Ectodermal cell (in vitro differentiated cells): ENCODE data around the gene ZNF593OS.

ENCODE experiments used
- H3K27ac ChIP-seq: 2 replicates; pipeline ENCODE4 v1.7.0; 2013; ENCODE audit warnings: mild to moderate bottlenecking, low read depth, low read length; ENCODE audit not compliant: insufficient read depth, poor library complexity, severe bottlenecking
- H3K27me3 ChIP-seq: 2 replicates; pipeline ENCODE4 v1.7.0; 2013; ENCODE audit warnings: mild to moderate bottlenecking, low read length; ENCODE audit not compliant: insufficient read depth, control insufficient read depth, poor library complexity, severe bottlenecking
- H3K36me3 ChIP-seq: one replicate; pipeline ENCODE4 v1.7.0; 2013; ENCODE audit warnings: low read length; ENCODE audit not compliant: control insufficient read depth, insufficient read depth
- H3K4me1 ChIP-seq: one replicate; pipeline ENCODE4 v1.7.0; 2013; ENCODE audit warnings: low read length; ENCODE audit not compliant: control insufficient read depth, insufficient read depth
- H3K4me3 ChIP-seq: 2 replicates; pipeline ENCODE4 v1.7.0; 2013; ENCODE audit warnings: low read depth, low read length, control low read depth; ENCODE audit not compliant: insufficient read depth
- H3K9me3 ChIP-seq: 2 replicates; pipeline ENCODE4 v1.7.0; 2013; ENCODE audit warnings: mild to moderate bottlenecking, low read length, moderate library complexity; ENCODE audit not compliant: control insufficient read depth
- WGBS, 2 experiments: methylation state at CpG; one replicate each; pipeline ENCODE4 v1.1.7; 2013; ENCODE audit warnings: missing lambda C conversion rate in 2 of 2; 5-methylcytosine and 5-hydroxymethylcytosine counted together

Gene ZNF593OS

DNA sequence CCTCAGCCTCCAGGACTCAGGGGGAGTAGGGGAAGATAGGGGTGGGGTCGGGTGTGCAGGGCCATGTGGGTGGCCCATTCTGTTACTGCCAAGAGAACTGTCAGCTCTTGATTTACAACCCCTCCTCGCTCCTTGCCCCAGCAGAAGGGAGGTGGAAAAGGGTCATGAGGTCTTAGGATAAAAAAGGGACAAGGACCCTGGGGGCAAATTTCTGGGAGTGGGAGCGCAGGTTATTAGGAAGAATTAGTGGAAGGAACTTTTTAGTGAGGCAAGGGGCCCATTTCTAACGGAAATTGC, 11.9 kb downstream of the ZNF593OS start:
- Histone ChIP-seq H3K4me3 (no peak overlapping the region), H3K36me3 (no peaks in the 10 kb centered on the region), H3K27me3 (peaks cover 85% of the 10 kb centered on the region), H3K9me3 (no peaks in the 10 kb centered on the region), H3K27ac (no peak overlapping the region), H3K4me1 (peaks cover 53% of the 10 kb centered on the region)
- 65 to 66% methylated on average over 4 of the region's 4 CpGs for WGBS, 2 experiments

DNA sequence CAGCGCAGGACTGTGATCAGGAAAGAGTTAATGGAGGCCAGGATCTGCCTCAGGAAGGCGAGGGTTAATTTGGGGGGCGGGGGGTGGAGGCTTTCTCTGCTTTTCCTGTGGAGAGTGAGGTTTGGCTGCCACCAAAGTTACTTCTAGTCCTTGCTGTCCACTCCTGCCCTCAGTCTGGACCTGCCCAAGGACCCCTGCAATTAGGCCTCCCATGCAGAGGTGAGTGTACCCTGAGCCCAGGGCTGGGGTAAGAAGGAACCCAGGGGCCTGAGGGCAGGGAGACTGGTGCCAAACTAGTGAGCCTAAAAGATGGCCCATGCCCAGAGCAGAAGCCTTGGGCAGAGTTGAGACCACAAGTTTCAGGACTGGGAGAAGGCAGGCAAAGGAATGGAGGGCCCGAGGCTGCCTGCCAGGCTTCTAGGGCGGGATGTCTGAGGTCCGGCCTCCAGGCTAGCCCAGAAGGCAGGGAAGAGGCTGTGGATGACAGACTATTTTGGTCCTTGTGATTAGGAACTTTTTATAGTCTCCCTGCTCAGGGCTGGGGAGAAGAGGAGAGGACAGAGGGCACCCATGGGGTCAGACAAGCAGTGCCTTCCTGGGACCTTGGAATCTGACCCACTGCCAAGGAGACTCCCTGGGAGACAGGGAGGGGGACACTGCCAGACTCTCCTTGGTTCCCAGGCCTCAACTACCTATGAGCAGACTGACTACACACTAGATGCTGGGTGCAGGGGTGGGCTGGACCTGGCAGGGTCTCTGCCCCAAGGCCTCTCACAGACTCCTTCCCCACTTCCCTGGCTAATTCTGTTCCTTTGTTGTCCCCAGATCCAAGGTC, 12.5 kb downstream of the ZNF593OS start, which contains the start of gene FAM110D:
Gene FAM110D (plus strand): TSS at position 172 of the 835 bp plus-strand sequence. CDS start 2,213 bp downstream, outside the sequence.
- Histone ChIP-seq H3K9me3 (no peaks in the 10 kb centered on the region), H3K4me1 (peaks cover 51% of the 10 kb centered on the region), H3K4me3 (no peak within 1 kb of the TSS), H3K36me3 (no peaks in the 10 kb centered on the region), H3K27ac (no peak within 1 kb of the TSS), H3K27me3 (peaks cover 81% of the 10 kb centered on the region)
- WGBS, 2 experiments: 29 to 31% methylated on average over 6 of the region's 6 CpGs

DNA sequence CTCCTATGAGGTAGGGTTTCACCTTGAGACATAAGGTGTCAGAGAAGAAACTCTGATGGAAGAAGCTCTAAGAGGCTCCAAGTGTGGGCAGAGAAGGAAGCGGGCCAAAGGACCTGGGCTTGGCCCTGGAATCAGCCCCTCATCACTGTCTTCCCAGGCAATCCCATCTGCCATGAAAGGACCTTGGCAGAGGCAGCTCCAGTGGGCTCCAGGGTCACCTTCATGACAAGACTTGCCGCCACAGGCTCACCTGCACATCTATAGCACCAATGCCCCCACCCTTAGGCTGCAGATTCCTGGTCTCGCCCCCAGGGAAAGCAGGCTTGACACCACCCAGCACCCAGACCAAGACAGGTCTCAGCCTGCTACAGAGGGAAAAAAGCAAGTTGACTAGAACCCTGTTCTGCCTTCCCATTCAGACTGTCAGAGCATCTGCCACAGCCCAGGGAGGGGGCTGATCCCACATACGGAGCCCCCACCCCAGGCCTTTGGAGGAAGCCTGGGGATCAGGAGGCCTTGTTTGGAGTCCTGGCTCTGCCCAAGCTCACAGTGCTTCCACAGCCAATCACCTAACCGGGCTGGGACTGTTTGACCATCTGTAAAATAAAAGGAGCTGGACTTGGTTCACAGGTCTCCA, 13.2 kb downstream of the ZNF593OS start:
- Histone ChIP-seq H3K27ac (no peak overlapping the region), H3K4me1 (peaks cover 51% of the 10 kb centered on the region), H3K4me3 (no peak overlapping the region), H3K9me3 (no peaks in the 10 kb centered on the region), H3K27me3 (peaks cover 76% of the 10 kb centered on the region), H3K36me3 (no peaks in the 10 kb centered on the region)
- WGBS, 2 experiments: 70 to 71% methylated on average over 5 of the region's 5 CpGs

DNA sequence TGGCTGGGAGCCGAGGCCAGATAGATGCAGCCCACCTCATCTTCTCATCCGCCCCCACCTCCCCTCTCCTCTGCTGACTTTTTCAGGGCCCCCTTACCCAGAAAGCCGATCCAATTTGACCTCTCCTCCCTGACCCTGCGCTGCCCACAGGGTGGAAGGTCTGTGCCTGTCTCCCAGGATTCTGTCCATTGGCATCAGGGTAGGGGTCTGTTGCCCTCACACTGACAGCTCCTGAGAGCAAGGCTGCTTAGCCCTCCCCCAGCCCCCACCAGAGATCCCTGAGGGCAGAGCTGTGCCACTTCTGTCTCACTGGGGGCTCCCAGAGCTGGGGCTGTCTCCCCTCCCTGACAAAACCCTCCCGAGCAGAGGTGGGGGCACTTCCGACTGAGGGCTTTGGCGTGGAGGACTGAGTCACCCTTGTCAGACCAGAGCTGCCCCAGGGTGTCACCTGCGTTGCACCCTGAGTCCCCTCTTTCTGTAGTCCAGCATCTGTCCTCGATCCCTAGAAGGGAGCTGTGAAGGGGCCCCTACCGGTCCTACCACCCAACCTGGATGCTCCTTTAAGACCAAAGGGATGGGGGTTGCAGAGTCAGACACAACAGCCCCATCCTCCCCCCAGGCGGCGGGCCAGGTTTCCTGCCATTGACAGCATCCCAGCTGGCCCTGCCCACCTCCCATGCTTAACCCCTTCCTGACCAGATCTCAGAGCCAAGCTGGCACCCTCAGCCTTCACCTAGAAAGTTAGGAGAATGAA, 15.2 kb downstream of the ZNF593OS start:
- H3K27me3 ChIP-seq: peaks cover 68% of the 10 kb centered on the region
- 6 to 7% methylated on average over 12 of the region's 12 CpGs for WGBS, 2 experiments
- peaks cover 51% of the 10 kb centered on the region for H3K4me1 ChIP-seq
- no peak overlapping the region for H3K27ac ChIP-seq
- no peaks in the 10 kb centered on the region for H3K36me3 ChIP-seq
- no peak overlapping the region for H3K4me3 ChIP-seq
- H3K9me3 ChIP-seq: no peaks in the 10 kb centered on the region

DNA sequence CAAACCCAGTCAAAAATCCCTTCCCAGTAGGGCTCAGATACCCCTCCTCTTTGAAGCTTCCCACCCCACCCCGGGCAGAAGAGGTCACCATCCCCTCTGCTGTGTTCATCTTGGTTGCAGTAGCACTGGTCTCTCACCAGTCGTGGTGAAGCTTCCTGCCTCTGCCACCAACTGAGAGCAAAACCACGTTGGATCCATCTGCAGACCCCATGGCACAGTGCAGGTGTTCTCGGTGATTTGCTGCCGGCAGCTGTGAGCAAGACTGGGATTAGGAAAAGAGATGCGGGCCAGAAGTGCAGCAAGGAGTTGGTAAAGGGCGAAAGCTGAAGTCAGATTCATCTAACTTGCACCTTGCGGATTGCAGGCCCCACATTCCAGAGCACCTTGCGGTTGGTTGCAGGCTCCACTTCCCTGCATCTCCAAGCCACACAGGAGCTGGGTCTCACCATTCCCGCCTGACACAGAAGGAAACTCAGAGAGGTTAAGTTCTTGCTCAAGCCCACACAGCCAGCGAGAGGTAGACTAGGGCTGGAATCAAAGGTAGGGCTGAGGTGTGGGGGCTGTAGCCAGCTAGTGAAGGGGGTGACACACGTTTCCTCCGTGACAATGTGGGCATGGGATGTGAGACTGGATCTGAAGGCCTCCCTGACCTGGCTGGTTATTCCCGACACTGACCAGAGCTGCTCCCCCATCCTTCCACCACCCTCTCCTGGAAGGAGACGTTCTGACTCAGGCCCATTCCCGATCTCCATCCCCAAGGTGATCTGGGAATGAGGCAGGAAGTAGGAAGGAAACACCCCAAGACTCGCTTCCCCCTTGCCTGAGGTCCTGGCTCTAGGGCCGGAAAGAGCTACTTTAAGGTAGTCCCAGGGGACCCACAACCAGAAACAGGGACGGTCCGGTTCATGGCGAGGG, 16.0 kb downstream of the ZNF593OS start:
- peak overlapping the region; percentile 12 for H3K4me3 ChIP-seq
- no peak overlapping the region for H3K27ac ChIP-seq
- H3K4me1 ChIP-seq: peaks cover 43% of the 10 kb centered on the region
- H3K27me3 ChIP-seq: peaks cover 61% of the 10 kb centered on the region
- no peaks in the 10 kb centered on the region for H3K9me3 ChIP-seq
- 8 to 12% methylated on average over 21 of the region's 21 CpGs for WGBS, 2 experiments
- no peaks in the 10 kb centered on the region for H3K36me3 ChIP-seq

DNA sequence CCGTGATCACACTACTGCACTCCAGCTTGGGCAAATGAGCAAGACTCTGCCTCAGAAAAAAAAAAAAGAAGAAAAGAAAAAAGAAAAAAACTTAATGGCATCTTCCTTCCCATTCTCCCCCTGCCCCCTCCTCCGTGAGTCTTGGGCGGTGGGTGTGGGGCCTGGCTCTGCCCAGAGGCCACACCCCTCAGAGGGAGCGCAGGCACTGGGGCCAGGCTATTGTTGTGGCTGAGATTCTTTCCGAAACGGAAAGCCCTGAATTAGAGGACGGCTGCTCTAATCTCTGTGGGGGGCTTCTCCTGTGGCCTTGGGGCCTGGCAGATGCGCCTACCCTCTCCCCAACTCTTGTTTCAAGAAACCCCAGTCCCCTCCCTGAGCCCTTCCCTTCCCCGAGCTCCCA, 16.9 kb downstream of the ZNF593OS start:
- peaks cover 61% of the 10 kb centered on the region for H3K27me3 ChIP-seq
- no peak overlapping the region for H3K4me3 ChIP-seq
- H3K36me3 ChIP-seq: no peaks in the 10 kb centered on the region
- no peaks in the 10 kb centered on the region for H3K9me3 ChIP-seq
- peaks cover 42% of the 10 kb centered on the region for H3K4me1 ChIP-seq
- WGBS, 2 experiments: 3 to 5% methylated on average over 9 of the region's 9 CpGs
- no peak overlapping the region for H3K27ac ChIP-seq

DNA sequence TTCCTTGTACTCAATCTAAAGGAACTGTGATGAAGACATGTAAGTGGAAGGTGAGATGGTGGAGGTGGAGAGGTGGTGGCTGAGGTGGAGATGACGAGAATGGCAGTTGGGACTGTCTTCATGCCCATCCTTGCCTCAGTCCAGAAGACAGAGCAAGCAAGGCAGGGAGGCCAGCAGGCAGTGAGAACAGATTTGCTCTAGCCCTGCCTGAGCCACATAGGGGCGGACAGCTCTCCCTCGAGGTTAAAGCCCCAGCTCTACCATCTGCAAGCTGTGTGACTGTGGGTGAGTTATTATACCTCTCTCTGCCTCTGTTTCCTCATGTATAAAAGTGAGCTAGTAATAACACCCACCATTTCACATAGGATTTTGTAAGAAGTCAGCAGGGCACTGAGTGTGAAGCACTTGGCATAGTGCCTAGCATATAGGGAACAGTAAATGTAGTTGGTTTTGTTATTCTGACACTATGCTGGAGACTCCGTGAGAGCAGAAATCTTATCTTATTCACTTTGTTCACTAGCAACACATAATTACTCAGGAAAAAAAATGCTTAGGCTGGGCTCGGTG, 17.6 kb downstream of the ZNF593OS start:
- Histone ChIP-seq H3K4me1 (peaks cover 35% of the 10 kb centered on the region), H3K36me3 (no peaks in the 10 kb centered on the region), H3K27me3 (peaks cover 59% of the 10 kb centered on the region), H3K27ac (no peak overlapping the region), H3K9me3 (no peaks in the 10 kb centered on the region), H3K4me3 (no peak overlapping the region)
- 46 to 49% methylated on average over 5 of the region's 5 CpGs for WGBS, 2 experiments

DNA sequence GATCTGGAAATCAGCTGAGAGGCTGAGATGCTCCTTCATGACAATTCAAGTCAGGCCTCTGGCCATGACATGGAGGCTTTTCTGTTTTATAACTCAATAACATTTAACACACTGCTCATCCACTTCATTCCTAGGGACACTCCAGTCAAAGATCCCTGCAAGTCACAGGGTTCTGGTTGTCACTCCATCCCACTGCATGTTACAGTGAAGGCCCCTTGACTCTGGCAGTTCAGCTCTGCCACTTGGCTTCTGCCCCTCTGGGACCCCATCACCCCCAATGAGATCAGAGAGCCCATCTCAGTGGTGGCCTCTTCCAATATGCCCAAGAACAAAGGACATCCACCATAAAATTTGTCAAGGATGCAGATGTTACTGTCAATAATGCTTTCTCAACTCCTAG, 22.7 kb downstream of the ZNF593OS start:
- Histone ChIP-seq H3K27me3 (peaks cover 49% of the 10 kb centered on the region), H3K27ac (no peak overlapping the region), H3K36me3 (no peaks in the 10 kb centered on the region), H3K9me3 (no peaks in the 10 kb centered on the region), H3K4me3 (no peak overlapping the region), H3K4me1 (no peaks in the 10 kb centered on the region)

DNA sequence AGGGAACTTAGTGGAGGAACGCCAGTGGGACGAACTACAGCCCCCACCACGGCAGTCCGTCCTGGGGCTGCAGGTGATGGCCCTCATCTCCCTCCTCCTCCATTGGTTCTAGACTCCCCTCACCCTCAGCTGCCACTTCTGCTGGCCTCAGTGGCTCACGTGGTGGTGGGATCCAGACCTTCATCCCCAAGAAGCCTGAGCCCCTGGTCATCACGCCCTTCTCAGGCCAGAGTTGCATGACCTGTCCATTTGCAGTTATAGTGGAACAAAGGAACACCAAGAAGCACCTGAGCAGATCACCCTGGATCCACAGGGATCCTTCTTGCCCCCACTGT, 25.7 kb downstream of the ZNF593OS start:
- H3K27me3 ChIP-seq: peaks cover 35% of the 10 kb centered on the region
- 65 to 70% methylated on average over 6 of the region's 6 CpGs for WGBS, 2 experiments
- H3K4me3 ChIP-seq: no peak overlapping the region
- no peak overlapping the region for H3K27ac ChIP-seq
- H3K4me1 ChIP-seq: no peaks in the 10 kb centered on the region
- H3K36me3 ChIP-seq: no peaks in the 10 kb centered on the region
- no peaks in the 10 kb centered on the region for H3K9me3 ChIP-seq
